ENCODE results near the gene SGMS1. TPM values are rescaled to one million over a fixed set of nuclear protein-coding genes. Genes with fewer than 3 reads are reported as not detected.

SGMS1 gene
- total RNA-seq, 1 experiment from 2014 or later: 20.4 TPM

DNA sequence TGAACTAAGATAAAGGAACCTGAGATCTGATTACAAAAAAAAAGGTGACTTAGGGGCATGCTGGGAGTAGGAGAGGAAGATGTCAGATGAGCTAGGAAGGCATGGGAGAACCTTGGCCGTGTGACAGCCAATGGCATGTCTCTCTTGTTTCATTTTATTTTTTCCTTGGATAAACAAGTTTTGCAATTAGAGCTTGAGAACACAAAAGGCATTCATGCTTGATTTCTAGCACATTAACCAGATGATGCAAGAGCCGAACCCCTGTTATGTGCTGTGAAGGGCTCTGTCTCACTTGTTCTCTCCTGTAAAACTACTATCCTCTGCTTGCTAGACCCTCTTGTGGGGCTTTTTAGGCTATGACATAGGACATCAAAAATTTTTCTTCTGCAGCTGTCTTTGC lies 238.1 kb downstream of the SGMS1 start:
- H3K14ac ChIP-seq (ENCODE audit: insufficient read depth, low read length): no peak overlapping the region
- no peak overlapping the region for H3K18ac ChIP-seq (ENCODE audit: insufficient read length, low read depth, low read length)
- H3K4me2 ChIP-seq (ENCODE audit: insufficient read depth, insufficient read length, low read length): no peak overlapping the region
- no peak overlapping the region for H2BK15ac ChIP-seq (ENCODE audit: low read depth, low read length)
- WGBS (ENCODE audit: extremely low coverage, insufficient read length, low lambda C conversion rate): no CpG with 5 or more reads among the region's 2 CpGs
- no peak overlapping the region for H2AK5ac ChIP-seq (ENCODE audit: insufficient read length, low read length)
- peaks cover 27 to 37% of the 10 kb centered on the region in 2 experiments for H3K4me1 Mint-ChIP-seq
- no peak for DNase-seq
- no peaks in the 10 kb centered on the region for H3K9me3 ChIP-seq (ENCODE audit: control insufficient read depth, low read depth, low read length)
- no peak overlapping the region for H3K4me3 Mint-ChIP-seq
- no peak overlapping the region for H3K23ac ChIP-seq (ENCODE audit: insufficient read length, low read depth, low read length)
- 0 out of 7 replicates have a peak overlapping the region, but pooled peaks of 1 of the 3 experiments have one; percentile 10 for H3K27ac Mint-ChIP-seq
- H3T11ph ChIP-seq (ENCODE audit: low read length): no peak overlapping the region
- H3K27ac ChIP-seq (ENCODE audit: insufficient read length, low read depth, low read length): no peak overlapping the region
- TF ChIP-seq, protein P1, sequence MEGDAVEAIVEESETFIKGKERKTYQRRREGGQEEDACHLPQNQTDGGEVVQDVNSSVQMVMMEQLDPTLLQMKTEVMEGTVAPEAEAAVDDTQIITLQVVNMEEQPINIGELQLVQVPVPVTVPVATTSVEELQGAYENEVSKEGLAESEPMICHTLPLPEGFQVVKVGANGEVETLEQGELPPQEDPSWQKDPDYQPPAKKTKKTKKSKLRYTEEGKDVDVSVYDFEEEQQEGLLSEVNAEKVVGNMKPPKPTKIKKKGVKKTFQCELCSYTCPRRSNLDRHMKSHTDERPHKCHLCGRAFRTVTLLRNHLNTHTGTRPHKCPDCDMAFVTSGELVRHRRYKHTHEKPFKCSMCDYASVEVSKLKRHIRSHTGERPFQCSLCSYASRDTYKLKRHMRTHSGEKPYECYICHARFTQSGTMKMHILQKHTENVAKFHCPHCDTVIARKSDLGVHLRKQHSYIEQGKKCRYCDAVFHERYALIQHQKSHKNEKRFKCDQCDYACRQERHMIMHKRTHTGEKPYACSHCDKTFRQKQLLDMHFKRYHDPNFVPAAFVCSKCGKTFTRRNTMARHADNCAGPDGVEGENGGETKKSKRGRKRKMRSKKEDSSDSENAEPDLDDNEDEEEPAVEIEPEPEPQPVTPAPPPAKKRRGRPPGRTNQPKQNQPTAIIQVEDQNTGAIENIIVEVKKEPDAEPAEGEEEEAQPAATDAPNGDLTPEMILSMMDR (conservative IDR thresholded peaks at IDR 0.05): no peak
- H2BK5ac ChIP-seq (ENCODE audit: insufficient read length, low read length): no peak overlapping the region
- no peak overlapping the region for H2BK120ac ChIP-seq (ENCODE audit: low read depth, low read length, poor library complexity, severe bottlenecking)
- no peaks in the 10 kb centered on the region for H3K27me3 Mint-ChIP-seq (ENCODE audit: low read depth)
- no peaks in the 10 kb centered on the region for H3K9me3 Mint-ChIP-seq
- H3K79me1 ChIP-seq (ENCODE audit: insufficient read depth, low read depth, low read length, poor library complexity, severe bottlenecking): no peaks in the 10 kb centered on the region
- H3K9ac ChIP-seq (ENCODE audit: extremely low read depth, insufficient read length, low read length): no peak overlapping the region
- no peaks in the 10 kb centered on the region for H3K36me3 Mint-ChIP-seq (ENCODE audit: insufficient read depth in 1 of 3, low read depth in 3 of 3)
- H4K91ac ChIP-seq (ENCODE audit: insufficient read length, low read depth, low read length): no peak overlapping the region
- no peak overlapping the region for H2BK12ac ChIP-seq (ENCODE audit: insufficient read length, low read depth, low read length)
- H3K27me3 ChIP-seq (ENCODE audit: insufficient read depth, low read length): no peaks in the 10 kb centered on the region
- H3K4ac ChIP-seq (ENCODE audit: low read depth, low read length): no peak overlapping the region
- no peaks in the 10 kb centered on the region for H3K4me1 ChIP-seq (ENCODE audit: insufficient read depth, low read length)
- H2AFZ ChIP-seq (ENCODE audit: low read length): no peak overlapping the region
- H3K56ac ChIP-seq (ENCODE audit: insufficient read length, low read depth, low read length): no peak overlapping the region
- H2BK20ac ChIP-seq (ENCODE audit: low read depth, low read length, poor library complexity, severe bottlenecking): no peak overlapping the region
- no peak overlapping the region for H4K8ac ChIP-seq (replicated peaks; ENCODE audit: insufficient read length, low read depth, low read length)
- no peak overlapping the region for H4K5ac ChIP-seq (ENCODE audit: insufficient read length, low read depth, low read length)
- H3K23me2 ChIP-seq (ENCODE audit: insufficient read length, low read depth, low read length, poor library complexity, severe bottlenecking): no peaks in the 10 kb centered on the region
- H4K20me1 ChIP-seq (ENCODE audit: control insufficient read depth, insufficient read depth, insufficient read length): no peaks in the 10 kb centered on the region
- H3K79me2 ChIP-seq (ENCODE audit: insufficient read depth, low read length): no peaks in the 10 kb centered on the region
